HG02973 (cell line): ENCODE results near the gene TRIP10.
"Not testable (repeated sequence)": the region's sequence is repeated elsewhere in the genome, so short reads cannot be mapped to it uniquely, and the experiment has no call there.

Source experiments
- ATAC-seq: cut with Tn5 transposase; IDR thresholded peaks from one replicate; pipeline ENCODE4 v1.9.1; 2021; ENCODE audit warnings: moderate library complexity; ENCODE audit not compliant: unreplicated experiment

Gene TRIP10

GRCh38 chr19:6767081-6767356 lies 27.5 kb downstream of the TRIP10 start:
- peak; percentile 26 for ATAC-seq

GRCh38 chr19:6767357-6768235 lies 28.1 kb downstream of the TRIP10 start, which contains the start of gene SH2D3A:
Gene SH2D3A (minus strand): TSS chr19:6767435. CDS start chr19:6763748, 3,687 bp downstream.
- peak; percentile 56 for ATAC-seq

DNA sequence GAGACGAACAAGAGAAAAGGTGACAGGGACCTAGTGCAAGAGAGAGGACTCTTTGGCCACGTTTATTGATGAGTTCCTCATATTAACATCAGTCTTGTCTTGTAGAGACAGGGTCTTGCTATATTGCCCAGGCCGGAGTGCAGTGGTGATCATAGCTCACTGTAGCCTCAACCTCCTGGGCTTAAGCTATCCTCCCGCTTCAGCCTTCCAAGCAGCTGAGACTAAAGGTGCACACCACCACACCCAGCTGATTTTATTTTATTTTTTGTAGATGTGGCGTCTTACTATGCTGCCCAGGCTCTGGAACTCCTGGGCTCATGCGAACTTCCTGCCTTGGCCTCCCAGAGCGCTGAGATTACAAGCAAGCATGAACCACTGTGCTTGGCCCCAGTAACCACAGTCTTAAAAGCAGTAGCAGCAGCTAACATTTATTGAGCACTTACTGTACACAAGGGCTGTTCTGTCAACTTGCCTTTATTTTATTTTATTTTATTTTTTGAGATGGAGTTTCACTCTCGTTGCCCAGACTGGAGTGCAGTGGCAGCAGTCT lies 28.8 kb downstream of the TRIP10 start:
- no peak for ATAC-seq

- ATAC-seq, result no peak
Observed at GRCh38 chr19:6769006-6769619, 29.6 kb downstream of the TRIP10 start.

- ATAC-seq, result not testable (repeated sequence)
Observed at GRCh38 chr19:6771648-6772027, 32.2 kb downstream of the TRIP10 start.

DNA sequence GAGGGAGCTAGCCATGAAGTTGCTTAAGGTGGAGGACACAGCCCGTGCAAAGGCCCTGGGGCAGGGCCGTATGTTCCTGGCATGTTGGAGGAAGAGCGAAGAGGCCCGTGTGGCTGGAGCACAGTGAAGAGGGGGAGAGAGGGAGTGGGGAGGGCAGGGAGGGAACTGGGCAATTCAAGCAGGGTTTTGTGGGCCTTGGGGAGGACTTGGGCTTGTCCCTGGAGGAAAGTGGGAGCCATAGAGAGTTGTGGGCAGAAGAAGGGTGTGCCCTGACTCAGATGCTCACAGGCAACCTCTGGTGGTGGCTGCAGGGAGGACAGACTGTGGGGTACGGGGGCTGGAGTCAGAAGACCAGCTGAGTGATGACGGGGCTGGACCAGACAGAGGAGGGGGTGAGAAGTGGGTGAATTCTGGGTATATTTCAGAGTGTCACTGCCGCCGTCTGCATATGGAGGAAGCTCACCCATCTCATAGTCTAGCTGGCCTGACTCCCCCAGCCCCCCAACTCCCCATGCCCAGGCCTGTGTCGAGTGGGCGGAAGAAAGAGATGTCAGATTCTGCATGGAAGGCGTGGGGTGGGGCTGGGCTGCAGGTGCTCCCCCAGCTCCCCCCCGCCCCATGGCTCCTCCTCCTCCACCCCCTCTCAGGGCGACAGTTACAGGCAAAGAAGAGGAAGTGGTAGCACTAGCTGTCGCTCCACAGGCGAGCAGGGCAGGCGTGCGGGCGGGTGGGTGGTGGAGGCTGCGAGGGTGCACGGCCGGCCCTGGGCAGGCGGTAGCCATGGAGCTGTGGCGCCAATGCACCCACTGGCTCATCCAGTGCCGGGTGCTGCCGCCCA lies 32.8 kb downstream of the TRIP10 start, which contains the start of gene VAV1:
VAV1 (plus strand) TSS at position 681 of the 838 bp plus-strand sequence; CDS start at position 781, 100 bp downstream.
- ATAC-seq, result no peak

DNA sequence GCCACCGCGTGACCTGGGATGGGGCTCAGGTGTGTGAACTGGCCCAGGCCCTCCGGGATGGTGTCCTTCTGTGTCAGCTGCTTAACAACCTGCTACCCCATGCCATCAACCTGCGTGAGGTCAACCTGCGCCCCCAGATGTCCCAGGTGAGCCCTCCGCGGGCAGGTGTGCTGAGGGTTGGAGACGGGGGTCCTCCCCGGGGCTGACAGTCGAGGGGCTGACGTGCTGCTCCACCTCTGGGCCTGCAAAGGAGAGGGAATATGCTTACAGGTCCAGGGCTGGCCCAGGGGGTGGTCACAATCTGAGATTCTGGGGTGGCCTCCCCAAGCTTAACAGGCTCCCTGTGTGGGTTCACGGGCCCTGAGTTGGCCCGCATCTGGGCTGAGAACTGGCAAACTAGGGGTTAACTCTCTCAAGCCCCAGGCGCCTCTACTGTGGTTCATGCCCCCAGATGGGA lies 33.4 kb downstream of the TRIP10 start:
- no peak for ATAC-seq

GRCh38 chr19:6773323-6773931 lies 33.9 kb downstream of the TRIP10 start:
- ATAC-seq, result no peak

DNA sequence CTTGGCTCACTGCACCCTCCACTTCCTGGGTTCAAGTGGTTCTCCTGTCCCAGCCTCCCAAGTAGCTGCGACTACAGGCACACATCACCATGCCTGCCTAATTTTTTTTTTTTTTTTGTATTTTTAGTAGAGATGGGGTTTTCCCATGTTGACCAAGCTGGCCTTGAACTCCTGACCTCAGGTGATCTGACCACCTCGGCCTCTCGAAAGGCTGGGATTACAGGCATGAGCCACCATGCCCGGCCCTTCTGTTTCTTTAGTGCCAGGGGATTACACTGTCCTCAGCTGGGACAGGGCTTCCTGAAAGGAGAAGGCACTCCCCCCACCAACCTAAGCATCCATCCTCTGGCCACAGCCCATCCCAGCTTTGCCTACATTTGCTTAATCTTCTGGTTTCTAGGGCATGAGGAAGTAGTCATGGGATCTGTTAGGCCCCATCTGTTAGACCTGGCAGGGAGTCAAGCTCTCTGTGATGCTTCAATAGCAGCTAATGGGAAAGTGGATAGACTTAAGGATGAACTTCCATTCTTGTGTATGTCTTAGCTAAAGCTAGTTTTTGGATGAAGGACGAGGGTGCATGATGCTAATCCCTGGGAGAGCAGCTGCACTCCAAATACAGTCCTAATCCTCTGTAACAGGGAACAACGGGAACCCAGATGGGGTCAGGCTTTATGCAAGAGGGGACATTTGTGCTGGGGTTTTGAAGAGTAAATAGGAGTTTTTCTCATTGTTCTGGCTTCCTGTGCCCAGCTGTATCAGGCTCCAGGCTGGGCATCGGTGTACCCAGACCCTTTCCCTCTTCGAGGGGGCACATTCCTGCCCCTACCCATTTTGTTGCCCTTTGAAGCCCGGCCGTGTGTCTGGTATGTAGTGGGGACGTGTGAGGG lies 35.6 kb downstream of the TRIP10 start:
- ATAC-seq, result no peak

DNA sequence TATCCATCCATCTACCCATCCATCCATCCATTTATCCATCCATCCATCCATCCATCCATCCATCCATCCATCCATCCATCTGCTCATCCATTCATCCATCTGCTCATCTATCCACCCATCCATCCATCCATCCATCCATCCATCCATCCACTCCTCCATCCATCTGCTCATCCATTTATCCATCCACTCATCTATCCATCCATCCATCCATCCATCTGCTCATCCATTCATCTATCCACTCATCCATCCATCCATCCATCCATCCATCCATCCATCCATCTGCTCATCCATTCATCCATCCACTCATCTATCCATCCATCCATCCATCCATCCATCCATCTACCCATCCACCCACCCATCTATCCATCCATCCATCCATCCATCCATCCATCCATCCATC lies 36.6 kb downstream of the TRIP10 start:
- not testable (repeated sequence) for ATAC-seq

DNA sequence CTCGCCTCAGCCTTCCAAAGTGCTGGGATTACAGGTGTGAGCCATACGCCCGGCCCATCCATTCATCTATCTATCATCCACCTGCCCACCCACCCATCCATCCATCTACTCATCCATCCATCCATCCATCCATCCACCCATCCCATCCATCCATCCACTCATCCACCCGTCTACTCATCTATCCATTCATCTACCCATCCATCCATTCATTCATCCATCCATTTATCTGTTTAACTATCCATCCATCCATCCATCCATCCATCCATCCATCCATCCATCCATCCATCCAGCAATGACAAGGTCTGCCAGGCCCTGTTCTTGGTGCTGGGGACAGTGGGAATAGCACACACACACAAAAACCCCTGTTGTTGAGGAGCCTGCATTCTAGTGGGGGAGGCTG lies 37.5 kb downstream of the TRIP10 start:
- no peak for ATAC-seq

- no peak for ATAC-seq
Observed at GRCh38 chr19:6777434-6777833, 38.0 kb downstream of the TRIP10 start.

DNA sequence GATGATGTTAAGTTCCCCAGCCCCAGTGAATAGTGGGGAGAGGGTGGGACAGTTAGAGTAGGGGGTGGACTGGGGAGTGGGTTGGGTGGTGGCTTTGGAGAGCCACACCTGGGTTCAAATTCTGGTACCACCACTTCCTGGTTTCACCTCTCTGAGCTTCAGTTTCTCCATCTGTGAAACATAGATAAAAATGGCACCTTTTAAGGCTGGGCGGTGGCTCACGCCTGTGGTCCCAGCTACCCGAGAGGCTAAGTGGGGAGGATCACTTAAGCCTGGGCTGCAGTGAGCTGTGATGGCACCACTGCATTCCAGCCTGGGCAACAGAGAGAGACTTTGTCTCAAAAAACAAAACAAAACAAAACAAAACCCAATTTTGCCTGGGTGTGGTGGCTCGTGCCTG lies 38.9 kb downstream of the TRIP10 start:
- no peak for ATAC-seq

DNA sequence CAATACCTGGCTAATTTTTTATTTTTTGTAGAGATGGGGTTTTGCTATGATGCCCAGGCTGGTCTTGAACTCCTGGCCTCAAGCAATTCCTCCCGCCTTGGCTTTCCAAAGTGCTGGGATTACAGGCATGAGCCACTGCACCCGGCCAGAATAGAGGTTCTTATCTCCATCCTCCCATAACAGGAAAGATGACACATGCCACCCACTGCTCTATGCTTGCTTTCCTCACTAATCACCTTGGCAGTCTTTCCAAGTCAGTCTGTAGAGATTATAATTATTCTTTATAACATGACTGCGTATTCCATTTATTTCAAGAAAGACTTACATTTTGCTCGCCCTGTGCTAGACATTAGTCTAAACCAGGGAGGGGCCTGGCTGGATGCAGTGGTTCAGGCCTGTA lies 39.7 kb downstream of the TRIP10 start:
- no peak for ATAC-seq

DNA sequence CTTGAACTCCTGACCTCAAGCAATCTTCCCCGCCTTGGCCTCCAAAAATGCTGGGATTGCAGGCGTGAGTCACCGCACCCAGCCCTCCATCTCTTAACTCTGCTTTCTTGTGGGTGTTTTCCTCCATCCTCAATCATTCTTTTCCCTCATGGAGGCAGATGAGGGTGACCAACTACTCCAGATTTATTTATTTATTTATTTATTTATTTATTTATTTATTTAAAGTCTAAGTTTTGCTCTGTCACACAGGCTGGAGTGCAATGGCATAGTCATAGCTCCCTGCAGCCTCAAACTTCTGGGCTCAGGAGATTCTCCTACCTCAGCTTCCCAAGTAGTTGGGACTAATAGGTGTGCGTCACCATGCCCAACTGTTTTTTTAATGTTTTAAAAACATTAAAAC lies 47.9 kb downstream of the TRIP10 start:
- no peak for ATAC-seq

- no peak for ATAC-seq
Observed at GRCh38 chr19:6788896-6789295, 49.4 kb downstream of the TRIP10 start.

GRCh38 chr19:6790194-6791128 lies 51.0 kb downstream of the TRIP10 start:
- ATAC-seq, result no peak

DNA sequence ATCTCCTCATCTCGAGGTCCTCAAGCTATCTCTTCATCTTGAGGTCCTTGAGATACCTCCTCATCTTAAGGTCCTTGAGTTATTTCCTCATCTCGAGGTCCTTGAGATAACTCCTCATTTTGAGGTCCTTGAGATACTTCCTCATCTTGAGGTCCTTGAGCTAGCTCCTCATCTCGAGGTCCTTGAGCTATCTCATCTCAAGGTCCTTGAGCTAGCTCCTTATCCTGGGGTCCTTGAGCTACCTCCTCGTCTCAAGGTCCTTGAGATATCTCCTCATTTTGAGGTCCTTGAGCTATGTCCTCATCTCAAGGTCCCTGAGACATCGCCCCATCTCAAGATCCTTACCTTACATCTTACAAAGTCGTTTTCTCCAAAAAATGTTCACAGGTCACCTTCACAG lies 51.8 kb downstream of the TRIP10 start:
- no peak for ATAC-seq

DNA sequence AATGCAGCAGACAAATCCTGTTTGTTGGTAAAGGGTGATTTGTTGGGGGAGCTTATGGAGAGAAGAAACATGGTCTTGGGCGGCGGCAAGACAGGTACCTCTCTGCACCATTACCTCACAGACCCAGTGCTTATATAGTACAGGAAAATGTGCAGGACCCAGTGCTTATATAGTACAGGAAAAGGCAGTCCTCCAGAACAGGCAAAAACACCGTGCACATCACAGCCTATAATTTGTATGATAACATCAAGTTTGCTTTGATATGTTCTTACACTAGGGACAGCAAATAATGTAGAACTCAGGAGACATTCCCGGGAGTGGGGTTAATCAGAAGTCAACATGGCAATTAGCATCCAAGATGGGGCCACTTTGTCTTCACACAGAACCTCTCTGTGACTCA lies 53.9 kb downstream of the TRIP10 start:
- no peak for ATAC-seq
